NOMO-1 (cell line): Measurements from ENCODE around the gene DNMT3L.
A peak's percentile ranks its signal among the peaks of the same experiment; 100 is the strongest.
"Not testable (repeated sequence)": the region's sequence is repeated elsewhere in the genome, so short reads cannot be mapped to it uniquely, and the experiment has no call there.

ENCODE experiments used
- DNase-seq, 2 experiments: peaks; one replicate each; lab custom pipeline; 2025; ENCODE audit not compliant: unreplicated experiment in 2 of 2; lab: John Stamatoyannopoulos, UW

DNMT3L gene

GRCh38 chr21:44261675-44262295, at the start of gene DNMT3L:
TSS of gene DNMT3L (minus strand) at chr21:44261897. CDS start at chr21:44261259, 638 bp downstream.
- DNase-seq, result no peak

GRCh38 chr21:44310628-44311507, 49.2 kb upstream of the DNMT3L start:
- no peak for DNase-seq

GRCh38 chr21:44306936-44307704, 45.4 kb upstream of the DNMT3L start:
- DNase-seq, result no peak

GRCh38 chr21:44305691-44306090, 44.0 kb upstream of the DNMT3L start:
- no peak for DNase-seq

GRCh38 chr21:44304877-44305293, 43.2 kb upstream of the DNMT3L start:
- DNase-seq, result peak in 1 of 2 experiments; percentile 15

- no peak for DNase-seq
Measured at GRCh38 chr21:44304011-44304616, 42.4 kb upstream of the DNMT3L start.

- DNase-seq, result no peak
Measured at GRCh38 chr21:44303490-44303981, 41.8 kb upstream of the DNMT3L start.

GRCh38 chr21:44302573-44303401, 41.1 kb upstream of the DNMT3L start:
- not testable (repeated sequence) for DNase-seq

GRCh38 chr21:44301961-44302406, 40.3 kb upstream of the DNMT3L start:
- no peak for DNase-seq

- no peak for DNase-seq
Measured at GRCh38 chr21:44301141-44301540, 39.4 kb upstream of the DNMT3L start.

GRCh38 chr21:44300262-44300959, 38.7 kb upstream of the DNMT3L start:
- peak; percentile 25 to 55 for DNase-seq

- peak; percentile 73 to 86 for DNase-seq
Measured at GRCh38 chr21:44299458-44300261, 38.0 kb upstream of the DNMT3L start, which contains the start of gene PFKL. TSS of gene PFKL (plus strand) at chr21:44300053. CDS start at chr21:44300106, 53 bp downstream.

GRCh38 chr21:44299085-44299457, 37.4 kb upstream of the DNMT3L start:
- DNase-seq, result peak; percentile 49 to 72

- DNase-seq, result peak in 1 of 2 experiments; percentile 7
Measured at GRCh38 chr21:44298301-44298700, 36.6 kb upstream of the DNMT3L start.

- peak; percentile 68 to 79 for DNase-seq
Measured at GRCh38 chr21:44297525-44298290, 36.0 kb upstream of the DNMT3L start.

GRCh38 chr21:44296916-44297315, 35.2 kb upstream of the DNMT3L start:
- no peak for DNase-seq

GRCh38 chr21:44296103-44296519, 34.4 kb upstream of the DNMT3L start:
- no peak for DNase-seq
